ENCODE measurements around the gene CAMSAP1.

Gene CAMSAP1

DNA sequence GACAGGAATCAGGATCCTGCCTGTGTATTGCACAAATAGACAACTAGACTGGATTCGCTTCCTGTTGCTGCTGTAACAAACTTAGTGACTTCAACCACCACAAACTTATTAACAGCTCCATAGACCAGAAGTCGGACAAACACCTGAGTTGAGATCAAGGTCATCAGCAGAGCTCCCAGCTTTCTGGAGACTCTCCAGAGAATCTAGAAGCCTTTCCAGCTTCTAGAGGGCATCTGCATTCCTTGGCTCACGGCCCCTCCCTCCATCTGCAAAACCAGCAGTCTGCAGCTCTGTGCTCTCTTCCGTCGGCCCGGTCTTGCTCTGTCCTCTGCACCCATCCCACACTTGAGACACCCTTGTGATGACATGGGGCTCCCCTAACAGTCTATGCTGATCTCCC lies 106.3 kb downstream of the CAMSAP1 start:
- TF ChIP-seq, protein P1, sequence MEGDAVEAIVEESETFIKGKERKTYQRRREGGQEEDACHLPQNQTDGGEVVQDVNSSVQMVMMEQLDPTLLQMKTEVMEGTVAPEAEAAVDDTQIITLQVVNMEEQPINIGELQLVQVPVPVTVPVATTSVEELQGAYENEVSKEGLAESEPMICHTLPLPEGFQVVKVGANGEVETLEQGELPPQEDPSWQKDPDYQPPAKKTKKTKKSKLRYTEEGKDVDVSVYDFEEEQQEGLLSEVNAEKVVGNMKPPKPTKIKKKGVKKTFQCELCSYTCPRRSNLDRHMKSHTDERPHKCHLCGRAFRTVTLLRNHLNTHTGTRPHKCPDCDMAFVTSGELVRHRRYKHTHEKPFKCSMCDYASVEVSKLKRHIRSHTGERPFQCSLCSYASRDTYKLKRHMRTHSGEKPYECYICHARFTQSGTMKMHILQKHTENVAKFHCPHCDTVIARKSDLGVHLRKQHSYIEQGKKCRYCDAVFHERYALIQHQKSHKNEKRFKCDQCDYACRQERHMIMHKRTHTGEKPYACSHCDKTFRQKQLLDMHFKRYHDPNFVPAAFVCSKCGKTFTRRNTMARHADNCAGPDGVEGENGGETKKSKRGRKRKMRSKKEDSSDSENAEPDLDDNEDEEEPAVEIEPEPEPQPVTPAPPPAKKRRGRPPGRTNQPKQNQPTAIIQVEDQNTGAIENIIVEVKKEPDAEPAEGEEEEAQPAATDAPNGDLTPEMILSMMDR (IDR thresholded peaks at IDR 0.05; ENCODE audit: insufficient read depth, low read depth, low read length, missing control alignments): no peak
- H3K4me3 ChIP-seq (ENCODE audit: low read depth, low read length): no peak overlapping the region
- DNase-seq (ENCODE audit: low read depth): no peak

GRCh38 chr9:135799261-135799660 lies 108.1 kb downstream of the CAMSAP1 start:
- DNase-seq (ENCODE audit: low read depth): no peak
- no peak overlapping the region for H3K4me3 ChIP-seq (ENCODE audit: low read depth, low read length)
- TF ChIP-seq, protein P1 (IDR thresholded peaks at IDR 0.05; ENCODE audit: insufficient read depth, low read depth, low read length, missing control alignments): no peak

GRCh38 chr9:135798263-135798585 lies 109.1 kb downstream of the CAMSAP1 start:
- no peak for DNase-seq (ENCODE audit: low read depth)
- TF ChIP-seq, protein P1 (IDR thresholded peaks at IDR 0.05; ENCODE audit: insufficient read depth, low read depth, low read length, missing control alignments): no peak
- no peak overlapping the region for H3K4me3 ChIP-seq (ENCODE audit: low read depth, low read length)

GRCh38 chr9:135797507-135798262 lies 109.7 kb downstream of the CAMSAP1 start:
- TF ChIP-seq, protein P1 (IDR thresholded peaks at IDR 0.05; ENCODE audit: insufficient read depth, low read depth, low read length, missing control alignments): peak; percentile 66
- no peak overlapping the region for H3K4me3 ChIP-seq (ENCODE audit: low read depth, low read length)
- DNase-seq (ENCODE audit: low read depth): peak; percentile 11

DNA sequence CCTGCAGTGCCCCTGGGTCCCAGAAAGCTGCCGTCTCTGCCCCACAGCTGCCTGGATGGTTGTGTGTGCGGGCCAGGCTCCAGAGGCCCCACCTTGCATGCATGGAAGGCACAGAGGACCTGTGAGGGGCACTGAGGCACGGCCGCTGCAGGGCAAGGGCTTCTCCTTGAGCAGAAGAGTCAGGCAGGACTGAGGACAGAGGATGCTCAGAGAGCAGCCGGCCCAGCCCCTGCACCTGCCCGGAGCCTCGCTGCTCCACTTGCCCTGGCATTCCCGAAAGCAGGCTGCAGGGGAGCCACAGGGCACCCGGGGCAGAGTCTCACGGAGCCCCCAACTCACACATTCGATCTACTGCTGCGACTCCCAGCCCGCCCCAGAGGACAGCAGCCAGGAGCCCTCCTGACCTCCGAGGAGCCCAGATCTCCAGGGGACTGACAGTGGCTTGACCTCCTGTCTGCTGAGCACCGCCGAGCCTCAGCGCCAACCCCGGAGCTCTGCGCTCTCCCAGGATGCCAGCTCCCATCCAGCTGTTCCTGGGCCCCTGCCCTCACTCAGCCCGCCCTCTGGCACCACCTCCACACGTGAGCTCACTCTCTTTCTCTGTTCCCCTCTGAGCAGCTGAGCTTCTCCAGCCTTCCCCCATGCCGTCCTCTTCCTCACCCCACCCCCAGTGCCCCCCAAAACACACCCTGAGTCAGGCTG lies 110.4 kb downstream of the CAMSAP1 start:
- TF ChIP-seq, protein P1 (IDR thresholded peaks at IDR 0.05; ENCODE audit: insufficient read depth, low read depth, low read length, missing control alignments): no peak
- no peak for DNase-seq (ENCODE audit: low read depth)
- H3K4me3 ChIP-seq (ENCODE audit: low read depth, low read length): no peak overlapping the region

DNA sequence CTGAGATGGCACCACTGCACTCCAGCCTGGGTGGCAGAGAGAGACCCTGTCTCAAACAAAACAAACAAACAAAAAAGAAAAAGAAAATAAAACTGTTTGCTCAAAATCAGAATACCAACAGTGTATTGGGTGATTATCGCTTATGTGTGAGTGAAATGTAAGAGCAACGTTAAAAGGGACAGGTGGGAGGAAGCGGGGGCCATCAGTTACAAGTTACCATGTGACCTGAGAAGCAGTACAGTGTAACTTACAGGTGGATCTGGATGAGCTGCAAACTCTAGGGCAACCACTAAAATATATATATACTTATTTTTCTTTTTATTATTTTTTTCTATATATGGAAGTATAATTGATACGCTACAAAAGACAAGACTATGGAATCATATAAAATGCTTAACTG lies 112.0 kb downstream of the CAMSAP1 start:
- TF ChIP-seq, protein P1 (IDR thresholded peaks at IDR 0.05; ENCODE audit: insufficient read depth, low read depth, low read length, missing control alignments): no peak
- DNase-seq (ENCODE audit: low read depth): no peak
- no peak overlapping the region for H3K4me3 ChIP-seq (ENCODE audit: low read depth, low read length)
